ENCODE results near the gene EIF2B4.

Gene EIF2B4

GRCh38 chr2:27370026-27370815, at the start of gene EIF2B4, which contains the start of gene SNX17:
Gene EIF2B4, minus strand, starts transcription at chr2:27370338. Its CDS starts 24 bp downstream, at chr2:27370314.
Gene SNX17, plus strand, starts transcription at chr2:27370616. Its CDS starts 128 bp downstream, at chr2:27370744.
- DNase-seq (ENCODE audit: extremely low read depth, low read depth), result peak; percentile 98
- H3K4me3 ChIP-seq (replicated peaks; ENCODE audit: low read depth, low read length), result peak within 1 kb of the TSS; percentile 92
- TF ChIP-seq CTCF (IDR thresholded peaks at IDR 0.05; ENCODE audit: low read depth, low read length, missing control alignments), result peak; percentile 77

- no peak for TF ChIP-seq CTCF (IDR thresholded peaks at IDR 0.05; ENCODE audit: low read depth, low read length, missing control alignments)
- no peak overlapping the region for H3K4me3 ChIP-seq (replicated peaks; ENCODE audit: low read depth, low read length)
- DNase-seq (ENCODE audit: extremely low read depth, low read depth), result no peak
Observed at GRCh38 chr2:27416151-27416550, 46.0 kb upstream of the EIF2B4 start.

- no peak for DNase-seq (ENCODE audit: extremely low read depth, low read depth)
- no peak overlapping the region for H3K4me3 ChIP-seq (replicated peaks; ENCODE audit: low read depth, low read length)
- no peak for TF ChIP-seq CTCF (IDR thresholded peaks at IDR 0.05; ENCODE audit: low read depth, low read length, missing control alignments)
Observed at GRCh38 chr2:27412419-27413152, 42.4 kb upstream of the EIF2B4 start.

- no peak for TF ChIP-seq CTCF (IDR thresholded peaks at IDR 0.05; ENCODE audit: low read depth, low read length, missing control alignments)
- H3K4me3 ChIP-seq (replicated peaks; ENCODE audit: low read depth, low read length), result peak within 1 kb of the TSS; percentile 98
- DNase-seq (ENCODE audit: extremely low read depth, low read depth), result peak; percentile 67
Observed at GRCh38 chr2:27409321-27410073, 39.4 kb upstream of the EIF2B4 start, which contains the start of gene PPM1G. Gene PPM1G, minus strand, starts transcription at chr2:27409591. Its CDS starts 169 bp downstream, at chr2:27409422.

- no peak for DNase-seq (ENCODE audit: extremely low read depth, low read depth)
- no peak for TF ChIP-seq CTCF (IDR thresholded peaks at IDR 0.05; ENCODE audit: low read depth, low read length, missing control alignments)
- peak overlapping the region; percentile 98 for H3K4me3 ChIP-seq (replicated peaks; ENCODE audit: low read depth, low read length)
Observed at GRCh38 chr2:27408601-27409320, 38.6 kb upstream of the EIF2B4 start.
